HepG2 (cell line): Measurements from ENCODE around the gene ACSL3. TPM values are rescaled to one million over a fixed set of nuclear protein-coding genes. Genes with fewer than 3 reads are reported as not detected.

ENCODE experiments used
- ATAC-seq: fragments of 200-7000 bp; cut with Tn5 transposase; 3 replicates; pipeline ENCODE4 v1.9.1; 2020; ENCODE audit warnings: mild to moderate bottlenecking, moderate library complexity
- BruUV-seq: library from RNA; stranded (reverse); fragments of 400-500 nt; replicated peaks from 2 replicates; lab custom pipeline; 2021; lab: Mats Ljungman, UMichigan
- CTCF ChIA-PET: fragments of 300-600 bp; formaldehyde crosslinking; extraction: SDS; loops from one replicate; lab custom pipeline; 2021; ENCODE audit warnings: low total read pairs, inconsistent platforms, low intra/inter-chr PET ratio; lab: Yijun Ruan, JAX
- POLR2A ChIA-PET: fragments of 350-600 bp; sonication (Branson Sonifier 250); formaldehyde crosslinking; loops from one replicate; lab custom pipeline; 2020; ENCODE audit warnings: antibody characterized with exemption, inconsistent platforms; lab: Yijun Ruan, JAX
- DNase-seq: peaks from one replicate; pipeline ENCODE4 v3.0.0-alpha.2; 2015; ENCODE audit warnings: low spot score
- FAIRE-seq: peaks from 3 replicates; lab custom pipeline; 2011; peaks lifted over from hg19 to GRCh38; lab: Jason Lieb, UNC
- H2AFZ ChIP-seq: one replicate; pipeline ENCODE4 v1.6.1; 2011; ENCODE audit warnings: low read length, inconsistent platforms
- H3K27ac ChIP-seq: fragments of 300-600 bp; 3 replicates; pipeline ENCODE4 v1.8.0; 2011; ENCODE audit warnings: mixed run types, mild to moderate bottlenecking, mixed read lengths, low read length, inconsistent platforms; ENCODE audit not compliant: insufficient read depth; ENCODE audit errors: extremely low read length
- H3K27me3 ChIP-seq, 2 experiments: fragments of 200-600 bp in 1 of 2; 2 replicates in 1 of 2; 3 replicates in 1 of 2; pipeline versions ENCODE4 v1.6.0 to v1.8.0; 2011; ENCODE audit warnings: low read length in 2 of 2, mild to moderate bottlenecking in 2 of 2, moderate library complexity in 2 of 2, inconsistent platforms in 1 of 2; ENCODE audit not compliant: insufficient read depth in 2 of 2, control insufficient read depth in 1 of 2
- H3K36me3 ChIP-seq, 2 experiments: fragments of 200-600 bp in 1 of 2; replicated peaks in 1 of 2; 2 replicates in 1 of 2; 3 replicates in 1 of 2; pipeline versions ENCODE4 v1.5.1 to v1.8.0; 2011; ENCODE audit warnings: low read length in 2 of 2, inconsistent platforms in 1 of 2; ENCODE audit not compliant: insufficient read depth in 2 of 2, control insufficient read depth in 1 of 2
- H3K4me1 ChIP-seq: 2 replicates; pipeline ENCODE4 v1.5.1; 2012; ENCODE audit warnings: low read length, inconsistent platforms; ENCODE audit not compliant: insufficient read depth
- H3K4me2 ChIP-seq: 2 replicates; pipeline ENCODE4 v1.6.0; 2011; ENCODE audit warnings: low read depth, low read length, inconsistent platforms
- H3K4me3 ChIP-seq, 3 experiments: fragments of 200-600 bp in 1 of 3; sonication (generic), shearing (Covaris generic) in 1 of 3; replicated peaks in 1 of 3; 2 replicates each; pipeline ENCODE4 v1.5.1; 2011 to 2016; ENCODE audit warnings: low read length in 3 of 3, inconsistent platforms in 2 of 3, low read depth in 2 of 3, mild to moderate bottlenecking in 2 of 3, control low read depth in 1 of 3, mixed read lengths in 1 of 3; ENCODE audit not compliant: insufficient read depth in 1 of 3
- H3K79me2 ChIP-seq: one replicate; pipeline ENCODE4 v1.6.1; 2011; ENCODE audit warnings: low read length, inconsistent platforms; ENCODE audit not compliant: insufficient read depth
- H3K9ac ChIP-seq: 2 replicates; pipeline ENCODE4 v1.6.0; 2011; ENCODE audit warnings: mild to moderate bottlenecking, low read depth, low read length, inconsistent platforms; ENCODE audit not compliant: insufficient read depth
- H3K9me3 ChIP-seq: 2 replicates; pipeline ENCODE4 v1.5.1; 2012; ENCODE audit warnings: mild to moderate bottlenecking, low read length
- H4K20me1 ChIP-seq: 2 replicates; pipeline ENCODE4 v1.6.0; 2011; ENCODE audit warnings: inconsistent platforms, mild to moderate bottlenecking, low read length, moderate library complexity; ENCODE audit not compliant: insufficient read depth
- ATF3 ChIP-seq: sonication (generic); formaldehyde crosslinking; IDR thresholded peaks from 2 replicates; pipeline ENCODE4 v1.4.0; 2020; ENCODE audit warnings: missing genetic modification reagents
- ATF4 ChIP-seq, 2 experiments: fragments of 450-650 bp in 1 of 2; sonication (generic) in 1 of 2; formaldehyde crosslinking; IDR thresholded peaks; 2 replicates each; pipeline versions ENCODE4 v1.5.0 to v1.8.0; 2020 to 2022; ENCODE audit warnings: mild to moderate bottlenecking in 1 of 2, missing genetic modification reagents in 1 of 2
- BHLHE40 ChIP-seq: IDR thresholded peaks from 2 replicates; pipeline ENCODE4 v1.6.1; 2011; ENCODE audit warnings: low read length, improper control_type of control experiment
- E2F5 ChIP-seq: sonication (generic); formaldehyde crosslinking; conservative IDR thresholded peaks from 2 replicates; pipeline ENCODE4 v1.4.0; 2020; ENCODE audit warnings: missing genetic modification reagents
- FOXK1 ChIP-seq: sonication (generic); formaldehyde crosslinking; IDR thresholded peaks from 2 replicates; pipeline ENCODE4 v1.4.0; 2020; ENCODE audit warnings: low read depth, missing genetic modification reagents, borderline replicate concordance
- FOXK2 ChIP-seq: fragments of 450-650 bp; IDR thresholded peaks from 2 replicates; pipeline ENCODE4 v1.6.1; 2016
- GABPB1 ChIP-seq: IDR thresholded peaks from 2 replicates; pipeline ENCODE4 v1.6.1; 2016; ENCODE audit warnings: mild to moderate bottlenecking, missing genetic modification reagents, moderate library complexity, missing compliant biosample characterization
- JUNB ChIP-seq: sonication (generic); formaldehyde crosslinking; IDR thresholded peaks from 2 replicates; pipeline ENCODE4 v1.8.0; 2022; ENCODE audit warnings: missing genetic modification reagents, mild to moderate bottlenecking, borderline replicate concordance
- KAT7 ChIP-seq: IDR thresholded peaks from 2 replicates; pipeline ENCODE4 v1.6.1; 2018; ENCODE audit warnings: borderline replicate concordance, missing compliant biosample characterization
- MLLT10 ChIP-seq: sonication (generic); formaldehyde crosslinking; IDR thresholded peaks from 2 replicates; pipeline ENCODE4 v1.4.0; 2020; ENCODE audit warnings: missing genetic modification reagents
- NBN ChIP-seq: fragments of 450-650 bp; conservative IDR thresholded peaks from 2 replicates; pipeline ENCODE4 v1.6.1; 2017
- RARA ChIP-seq: IDR thresholded peaks from 2 replicates; pipeline ENCODE4 v1.6.1; 2016; ENCODE audit warnings: missing genetic modification reagents, missing compliant biosample characterization
- SMYD3 ChIP-seq: sonication (generic); formaldehyde crosslinking; IDR thresholded peaks from 2 replicates; pipeline ENCODE4 v1.8.1; 2023; ENCODE audit warnings: mild to moderate bottlenecking, missing genetic modification reagents
- TOE1 ChIP-seq: sonication (generic); formaldehyde crosslinking; IDR thresholded peaks from 2 replicates; pipeline ENCODE4 v1.4.0; 2020; ENCODE audit warnings: mild to moderate bottlenecking, missing genetic modification reagents
- U2AF2 ChIP-seq: fragments of 200-400 bp; formaldehyde crosslinking; IDR thresholded peaks from 2 replicates; pipeline ENCODE4 v1.6.1; 2017; ENCODE audit warnings: low read depth, mild to moderate bottlenecking, low read length
- ZNF609 ChIP-seq: sonication (generic); formaldehyde crosslinking; IDR thresholded peaks from 2 replicates; pipeline ENCODE4 v1.4.0; 2020; ENCODE audit warnings: mild to moderate bottlenecking, missing genetic modification reagents, borderline replicate concordance
- WGBS: methylation state at CpG from one replicate; pipeline ENCODE4 v1.1.6; 2017; ENCODE audit warnings: low lambda C conversion rate; 5-methylcytosine and 5-hydroxymethylcytosine counted together
- in situ Hi-C: cut with HindIII; loops from 2 replicates; pipeline ENCODE4 v1.10.0; 2017; ENCODE audit warnings: low pct_unique_long_range_greater_than_20kb; ENCODE audit not compliant: extremely low pct_ligation_motif_present
- intact Hi-C: fragments of 100-400 bp; cut with micrococcal nuclease; formaldehyde crosslinking; loops from one replicate; pipeline ENCODE4 v1.10.0; 2022; ENCODE audit not compliant: unreplicated experiment
- polyA plus RNA-seq, 8 experiments: library from polyadenylated mRNA; depleted of rRNA in 3 of 8; stranded (reverse) in 7 of 8; unstranded in 1 of 8; fragments of >200 nt; fragmentation: Illumina TruSeq in 4 of 8; extraction: Trizol in 4 of 8; gene quantifications; 2 replicates each; pipeline versions ENCODE4 v1.2.1 to v1.2.3, GENCODE V29; 2011 to 2016; ENCODE audit warnings: low read depth in 4 of 8, missing spikeins in 1 of 8, mixed read lengths in 1 of 8; ENCODE audit not compliant: insufficient read depth in 1 of 8
- total RNA-seq, 5 experiments: library from RNA; depleted of rRNA; stranded (reverse); fragments of >200 nt; fragmentation: Illumina TruSeq; extraction: Trizol; gene quantifications; 2 replicates each; pipeline ENCODE4 v1.2.3, GENCODE V29; 2016; ENCODE audit warnings: low read depth in 1 of 5

The ACSL3 gene
- total and polyA plus RNA-seq, 2 of the 13 experiments (the other 11 are each of a cell fraction or from before 2014, with no cell fraction given) = 305 to 365 TPM

- H2AFZ ChIP-seq = no peak overlapping the region
- no peaks in the 10 kb centered on the region for H3K27me3 ChIP-seq
- H3K9me3 ChIP-seq = no peaks in the 10 kb centered on the region
- WGBS = 73% methylated on average over 10 of the region's 10 CpGs
- peak; percentile 42 for DNase-seq
- H3K4me2 ChIP-seq = 0 out of 2 replicates have a peak overlapping the region, but pooled peaks have one; percentile 23
- H3K79me2 ChIP-seq = peaks cover 99% of the 10 kb centered on the region
- ATAC-seq = peak; percentile 50
- no peak for FAIRE-seq
- ChIA-PET POLR2A (no interaction called here), CTCF (interaction anchor here (2.3 kb wide), 1 partner anchor 188 kb away, joined by 7 read pairs; no protein-coding TSS in a partner anchor)
- H3K36me3 ChIP-seq = peaks cover 0 to 3% of the 10 kb centered on the region in 2 experiments; a peak in 3 of 5 replicates
- H3K27ac ChIP-seq = no peak overlapping the region
- H3K4me1 ChIP-seq = peaks cover 89% of the 10 kb centered on the region
- in situ Hi-C loops = no loop called here
- no TSS peak for BruUV-seq
- peaks cover 99% of the 10 kb centered on the region for H4K20me1 ChIP-seq
- H3K9ac ChIP-seq = no peak overlapping the region
- no peak overlapping the region for H3K4me3 ChIP-seq
- intact Hi-C loops = loop anchor here (2.0 kb wide), 1 partner anchor 14 kb away; no protein-coding TSS in a partner anchor
- TF ChIP-seq GABPB1 (CRISPR knock-in tag) (0 out of 2 replicates have a peak, but pooled peaks have one; percentile 20), MLLT10 (CRISPR knock-in tag) (no peak), FOXK2 (peak; percentile 11; the same call in 1 of the 2 replicates), ATF4 (CRISPR knock-in tag; IDR thresholded peaks at IDR 0.05) (0 out of 4 replicates have a peak, but pooled peaks of 1 of the 2 experiments have one; percentile 44), FOXK1 (0 out of 2 replicates have a peak, but pooled peaks have one; percentile 22), ZNF609 (CRISPR knock-in tag) (no peak), NBN (no peak), TOE1 (no peak), RARA (CRISPR knock-in tag) (peak; percentile 89), BHLHE40 (peak; percentile 70; the same call in 1 of the 2 replicates), KAT7 (CRISPR knock-in tag) (no peak), U2AF2 (no peak), ATF3 (CRISPR knock-in tag) (0 out of 2 replicates have a peak, but pooled peaks have one; percentile 20), JUNB (CRISPR knock-in tag) (0 out of 2 replicates have a peak, but pooled peaks have one; percentile 60), E2F5 (CRISPR knock-in tag) (no peak), SMYD3 (CRISPR knock-in tag) (no peak)
These were observed 18.2 kb downstream of the ACSL3 start for GRCh38 chr2:222878877-222879603.
